B cell (primary cell): ENCODE measurements around the gene SFXN5.

Source experiments
- CTCF ChIP-seq: fragments of 200-600 bp; IDR thresholded peaks from one replicate; pipeline ENCODE4 v1.8.0; 2022; ENCODE audit warnings: antibody characterized with exemption, mild to moderate bottlenecking
- EZH2 ChIP-seq: IDR thresholded peaks from 2 replicates; pipeline ENCODE4 v1.6.1; 2012; ENCODE audit warnings: borderline replicate concordance, low read depth, mild to moderate bottlenecking, moderate library complexity, low read length; ENCODE audit not compliant: insufficient read depth, poor library complexity, severe bottlenecking

DNA sequence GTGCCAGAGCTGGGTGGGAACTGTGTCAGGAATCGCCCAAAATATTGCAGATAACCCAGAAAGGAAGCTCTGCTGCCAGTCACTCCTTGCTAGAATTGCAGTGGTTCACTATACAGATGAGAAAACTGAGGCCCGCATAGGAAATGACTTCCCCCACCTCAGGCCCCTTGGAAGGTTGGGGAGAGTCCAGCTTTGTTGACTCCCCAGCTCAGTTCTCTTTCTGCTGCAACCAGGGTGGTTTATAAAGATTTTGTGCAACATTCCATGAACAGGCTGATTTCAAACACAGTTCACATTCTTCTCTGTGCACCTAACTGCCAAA lies 173.0 kb downstream of the SFXN5 start:
- TF ChIP-seq CTCF: no peak
- no peak for TF ChIP-seq EZH2
